HCT116 (cell line): ENCODE data around the gene RPTOR. TPM values are rescaled to one million over a fixed set of nuclear protein-coding genes. Genes with fewer than 3 reads are reported as not detected.

ENCODE experiments used
- ATAC-seq: fragments of 200-7000 bp; cut with Tn5 transposase; 2 replicates; pipeline ENCODE4 v1.9.1; 2020; ENCODE audit warnings: mild to moderate bottlenecking, moderate library complexity
- BruUV-seq: library from RNA; stranded (reverse); fragments of 400-500 nt; replicated peaks from 2 replicates; lab custom pipeline; 2021; lab: Mats Ljungman, UMichigan
- CTCF ChIA-PET: fragments of 300-600 bp; sonication (Branson Sonifier 250); formaldehyde crosslinking; loops from one replicate; lab custom pipeline; 2021; ENCODE audit warnings: antibody characterized with exemption; lab: Charles Lee
- POLR2A ChIA-PET: fragments of 300-600, 350-600 bp; sonication (Branson Sonifier 250); formaldehyde crosslinking; loops from one replicate; lab custom pipeline; 2021; ENCODE audit warnings: antibody characterized with exemption; lab: Charles Lee
- RAD21 ChIA-PET, 2 experiments: fragments of 300-600 bp; sonication (Branson Sonifier 250); formaldehyde crosslinking; loops; one replicate each; lab custom pipeline; 2023; ENCODE audit warnings: low total read pairs in 2 of 2; ENCODE audit not compliant: uncharacterized antibody in 2 of 2, unreplicated experiment in 2 of 2, low non-redundant PET in 1 of 2; lab: Charles Lee
- DNase-seq: peaks from one replicate; pipeline ENCODE4 v3.0.0-alpha.2; 2010; ENCODE audit warnings: low read depth, low spot score
- H2AFZ ChIP-seq: fragments of 200-600 bp; shearing (Covaris generic), sonication (generic); 2 replicates; pipeline ENCODE4 v1.6.1; 2017; ENCODE audit warnings: low read depth, mixed run types, mixed read lengths, antibody characterized with exemption, low read length; ENCODE audit not compliant: poor library complexity, severe bottlenecking
- H3K27ac ChIP-seq: 2 replicates; pipeline ENCODE4 v1.5.1; 2012; ENCODE audit warnings: low read depth, low read length
- H3K27me3 ChIP-seq: fragments of 200-600 bp; sonication (generic); 2 replicates; pipeline ENCODE4 v1.6.1; 2016; ENCODE audit warnings: mixed run types, low read length, mixed read lengths; ENCODE audit not compliant: insufficient read depth
- H3K36me3 ChIP-seq, 2 experiments: fragments of 200-500 bp in 1 of 2; fragments of 200-600 bp in 1 of 2; sonication (Bioruptor generic) in 1 of 2; sonication (generic) in 1 of 2; 2 replicates each; pipeline versions ENCODE4 v1.5.1 to v1.6.1; 2014 to 2016; ENCODE audit warnings: low read length in 2 of 2, inconsistent platforms in 1 of 2, mixed read lengths in 1 of 2, mixed run types in 1 of 2; ENCODE audit not compliant: insufficient read depth in 2 of 2, control insufficient read depth in 1 of 2
- H3K4me1 ChIP-seq, 2 experiments: fragments of 200-600 bp in 1 of 2; sonication (generic) in 1 of 2; 2 replicates each; pipeline versions ENCODE4 v1.5.1 to v1.6.1; 2012 to 2017; ENCODE audit warnings: low read length in 2 of 2, inconsistent platforms in 1 of 2, mild to moderate bottlenecking in 1 of 2, mixed read lengths in 1 of 2, mixed run types in 1 of 2, moderate library complexity in 1 of 2; ENCODE audit not compliant: insufficient read depth in 2 of 2, control insufficient read depth in 1 of 2
- H3K4me2 ChIP-seq: fragments of 200-600 bp; sonication (generic); 2 replicates; pipeline ENCODE4 v1.6.1; 2017; ENCODE audit warnings: mixed run types, low read length, mixed read lengths
- H3K4me3 ChIP-seq, 2 experiments: fragments of 200-600 bp in 1 of 2; sonication (generic) in 1 of 2; replicated peaks in 1 of 2; 2 replicates each; pipeline ENCODE4 v1.5.1; 2011 to 2016; ENCODE audit warnings: low read length in 2 of 2, control low read depth in 1 of 2, low read depth in 1 of 2, mild to moderate bottlenecking in 1 of 2, mixed read lengths in 1 of 2, mixed run types in 1 of 2
- H3K79me2 ChIP-seq: fragments of 200-600 bp; sonication (generic); 2 replicates; pipeline ENCODE4 v1.6.1; 2017; ENCODE audit warnings: mild to moderate bottlenecking, mixed run types, low read length, moderate library complexity, mixed read lengths; ENCODE audit not compliant: insufficient read depth
- H3K9ac ChIP-seq: fragments of 200-600 bp; sonication (generic); 2 replicates; pipeline ENCODE4 v1.6.1; 2016; ENCODE audit warnings: low read length, mixed read lengths
- H3K9me2 ChIP-seq: fragments of 200-600 bp; sonication (generic), shearing (Covaris generic); 2 replicates; pipeline ENCODE4 v1.6.1; 2017; ENCODE audit warnings: mixed run types, mild to moderate bottlenecking, moderate library complexity; ENCODE audit not compliant: insufficient read depth
- H3K9me3 ChIP-seq, 2 experiments: fragments of 200-500 bp in 1 of 2; fragments of 200-600 bp in 1 of 2; sonication (Bioruptor generic) in 1 of 2; sonication (generic) in 1 of 2; 2 replicates each; pipeline ENCODE4 v1.6.1; 2014 to 2017; ENCODE audit warnings: low read length in 2 of 2, mixed read lengths in 2 of 2, inconsistent platforms in 1 of 2, low read depth in 1 of 2, mild to moderate bottlenecking in 1 of 2, mixed run types in 1 of 2, moderate library complexity in 1 of 2; ENCODE audit not compliant: control insufficient read depth in 1 of 2, insufficient read depth in 1 of 2
- H4K20me1 ChIP-seq: fragments of 200-600 bp; sonication (generic), shearing (Covaris generic); 2 replicates; pipeline ENCODE4 v1.6.1; 2017; ENCODE audit warnings: mixed run types, mild to moderate bottlenecking, moderate library complexity; ENCODE audit not compliant: insufficient read depth
- CEBPB ChIP-seq: IDR thresholded peaks from 2 replicates; pipeline ENCODE4 v1.6.1; 2012; ENCODE audit warnings: low read depth
- CTCF ChIP-seq, 3 experiments: fragments of 200-600 bp in 1 of 3; sonication (generic) in 1 of 3; IDR thresholded peaks in 2 of 3; conservative IDR thresholded peaks in 1 of 3; 2 replicates each; pipeline ENCODE4 v1.5.1; 2012 to 2017; ENCODE audit warnings: low read depth in 2 of 3, low read length in 2 of 3, antibody characterized with exemption in 1 of 3, borderline replicate concordance in 1 of 3, control low read depth in 1 of 3, mild to moderate bottlenecking in 1 of 3, mixed read lengths in 1 of 3, mixed run types in 1 of 3, moderate library complexity in 1 of 3; ENCODE audit not compliant: insufficient read depth in 1 of 3
- EGR1 ChIP-seq: IDR thresholded peaks from 2 replicates; pipeline ENCODE4 v1.6.1; 2012; ENCODE audit warnings: low read depth
- ELF1 ChIP-seq: IDR thresholded peaks from 2 replicates; pipeline ENCODE4 v1.6.1; 2012; ENCODE audit warnings: low read depth, borderline replicate concordance
- EZH2phosphoT487 ChIP-seq: fragments of 200-600 bp; IDR thresholded peaks from 2 replicates; pipeline ENCODE4 v1.6.1; 2018; ENCODE audit warnings: antibody characterized with exemption, borderline replicate concordance
- JUND ChIP-seq: IDR thresholded peaks from 2 replicates; pipeline ENCODE4 v1.6.1; 2012
- POLR2AphosphoS5 ChIP-seq: IDR thresholded peaks from 2 replicates; pipeline ENCODE4 v1.6.1; 2011; ENCODE audit warnings: mild to moderate bottlenecking, low read depth, low read length, moderate library complexity
- SIN3A ChIP-seq: IDR thresholded peaks from 2 replicates; pipeline ENCODE4 v1.6.1; 2012; ENCODE audit warnings: low read depth
- SP1 ChIP-seq: IDR thresholded peaks from 2 replicates; pipeline ENCODE4 v1.6.1; 2012; ENCODE audit warnings: low read depth
- SRF ChIP-seq: IDR thresholded peaks from 2 replicates; pipeline ENCODE4 v1.6.1; 2012; ENCODE audit warnings: low read depth
- TCF7L2 ChIP-seq: IDR thresholded peaks from 2 replicates; pipeline ENCODE4 v1.7.0; 2011; ENCODE audit warnings: borderline replicate concordance, inconsistent platforms; ENCODE audit not compliant: insufficient read depth, insufficient read length; ENCODE audit errors: extremely low read depth
- ZBTB33 ChIP-seq: IDR thresholded peaks from 2 replicates; pipeline ENCODE4 v1.6.1; 2011; ENCODE audit warnings: mild to moderate bottlenecking, low read length, moderate library complexity; ENCODE audit not compliant: insufficient replicate concordance; ENCODE audit errors: extremely low read depth
- ZFX ChIP-seq: fragments of 450-650 bp; IDR thresholded peaks from 2 replicates; pipeline ENCODE4 v1.6.1; 2017
- ZNF274 ChIP-seq: fragments of 200-500 bp; sonication (Bioruptor generic); IDR thresholded peaks from 2 replicates; pipeline ENCODE4 v1.6.1; 2014; ENCODE audit warnings: mild to moderate bottlenecking, low read depth, low read length, inconsistent platforms
- intact Hi-C: fragments of 100-400 bp; cut with micrococcal nuclease; formaldehyde crosslinking; loops from 2 replicates; pipeline ENCODE4 v1.10.0; 2022
- total RNA-seq: library from RNA; stranded (reverse); gene quantifications from one replicate; pipeline ENCODE4 v1.2.1, GENCODE V29; 2021; ENCODE audit not compliant: unreplicated experiment

RPTOR gene
- total RNA-seq, 1 experiment from 2014 or later, result 69.5 TPM

- ATAC-seq, result no peak
- no peak for DNase-seq
- Histone ChIP-seq H3K4me2 (no peak overlapping the region), H3K9ac (no peak overlapping the region), H3K79me2 (no peaks in the 10 kb centered on the region), H2AFZ (no peak overlapping the region), H3K9me3 (no peaks in the 10 kb centered on the region), H4K20me1 (no peaks in the 10 kb centered on the region), H3K27me3 (no peaks in the 10 kb centered on the region), H3K4me3 (no peak overlapping the region), H3K27ac (no peak overlapping the region), H3K4me1 (no peaks in the 10 kb centered on the region), H3K36me3 (peaks cover 3 to 13% of the 10 kb centered on the region in 2 experiments; a peak in 3 of 4 replicates), H3K9me2 (no peaks in the 10 kb centered on the region)
- BruUV-seq, result no TSS peak
- intact Hi-C loops, result no loop called here
- ChIA-PET RAD21 (no interaction called here), POLR2A (interaction anchor here (0.7 kb wide), 1 partner anchor 497 kb away, joined by 3 read pairs; no protein-coding TSS in a partner anchor), CTCF (no interaction called here)
- no peak for TF ChIP-seq CEBPB
- TF ChIP-seq EZH2phosphoT487, result no peak
- TF ChIP-seq ZBTB33, result no peak
- no peak for TF ChIP-seq TCF7L2
- TF ChIP-seq CTCF (IDR thresholded peaks at IDR 0.05 in 2 of 3, conservative IDR thresholded peaks at IDR 0.05 in 1 of 3; ENCODE audit: borderline replicate concordance in 1 of 3, insufficient read depth in 1 of 3, low read depth in 2 of 3, low read length in 2 of 3), result no peak
- no peak for TF ChIP-seq EGR1
- no peak for TF ChIP-seq ZFX
- no peak for TF ChIP-seq POLR2AphosphoS5
- no peak for TF ChIP-seq JUND
- TF ChIP-seq SIN3A, result no peak
- TF ChIP-seq SP1, result no peak
- TF ChIP-seq ZNF274, result no peak
- TF ChIP-seq ELF1, result no peak
- TF ChIP-seq SRF, result no peak
Measured at GRCh38 chr17:80951121-80952090, 406.8 kb downstream of the RPTOR start.
